ENCODE results near the gene HSD3B7. TPM values are rescaled to one million over a fixed set of nuclear protein-coding genes. Genes with fewer than 3 reads are reported as not detected.
A peak's percentile ranks its signal among the peaks of the same experiment; 100 is the strongest.

HSD3B7 gene
- total RNA-seq, 4 donors from 2014 or later = 10.1 to 26.2 (median 16.0) TPM

GRCh38 chr16:30957456-30958174 is 27.4 kb upstream of the HSD3B7 start, which contains the start of gene SETD1A:
Gene SETD1A (plus strand): TSS chr16:30957754. CDS start chr16:30958732, 978 bp downstream.
- peak; percentile 69 for TF ChIP-seq POLR2AphosphoS5 (IDR thresholded peaks at IDR 0.05)
- TF ChIP-seq EP300 (IDR thresholded peaks at IDR 0.05) = no peak
- peak; percentile 52 to 58 for TF ChIP-seq POLR2A (IDR thresholded peaks at IDR 0.05)
- peak in 2 of 4 experiments; percentile 2 to 16 for TF ChIP-seq CTCF (IDR thresholded peaks at IDR 0.05)
- Histone ChIP-seq H3K4me1 (peaks cover 0 to 45% (median 24%) of the 10 kb centered on the region in 3 donors), H3K27ac (peak within 1 kb of the TSS; percentile 92 to 98 (median 95)), H3K36me3 (peaks cover 0 to 43% of the 10 kb centered on the region in 2 donors), H3K4me3 (peak within 1 kb of the TSS; percentile 83 to 88), H3K27me3 (no peaks in the 10 kb centered on the region), H3K9me3 (no peaks in the 10 kb centered on the region)
- peak; percentile 93 for ATAC-seq
- WGBS, 2 donors (ENCODE audit: low coverage in 1 of 2) = 7 to 10% methylated on average over 4 to 7 of the region's 85 CpGs

- peak overlapping the region; percentile 92 to 98 (median 95) for H3K27ac ChIP-seq
- H3K4me1 ChIP-seq = peaks cover 0 to 37% (median 21%) of the 10 kb centered on the region in 3 donors
- TF ChIP-seq CTCF (IDR thresholded peaks at IDR 0.05) (peak in 1 of 4 experiments; percentile 19), POLR2A (IDR thresholded peaks at IDR 0.05) (no peak), EP300 (IDR thresholded peaks at IDR 0.05) (no peak)
- H3K36me3 ChIP-seq = peaks cover 0 to 48% of the 10 kb centered on the region in 2 donors
- H3K9me3 ChIP-seq = no peaks in the 10 kb centered on the region
- no peaks in the 10 kb centered on the region for H3K27me3 ChIP-seq
- peak; percentile 23 for ATAC-seq
- H3K4me3 ChIP-seq = peak overlapping the region; percentile 83 to 88
- 21% methylated on average over 10 of the region's 55 CpGs; no CpG with 5 or more reads in 1 of the 2 donors for WGBS, 2 donors (ENCODE audit: low coverage in 1 of 2)
These were observed 26.6 kb upstream of the HSD3B7 start for GRCh38 chr16:30958175-30959079.

GRCh38 chr16:30961384-30961783 is 23.6 kb upstream of the HSD3B7 start:
- Histone ChIP-seq H3K9me3 (no peaks in the 10 kb centered on the region), H3K4me1 (peaks cover 0 to 22% (median 16%) of the 10 kb centered on the region in 3 donors), H3K27ac (no peak overlapping the region), H3K4me3 (no peak overlapping the region), H3K27me3 (no peaks in the 10 kb centered on the region), H3K36me3 (peaks cover 0 to 77% of the 10 kb centered on the region in 2 donors)
- WGBS, 2 donors (ENCODE audit: low coverage in 1 of 2) = 78 to 100% methylated on average over 4 to 7 of the region's 11 CpGs
- ATAC-seq = no peak
- TF ChIP-seq CTCF (IDR thresholded peaks at IDR 0.05) (no peak), EP300 (IDR thresholded peaks at IDR 0.05) (no peak), POLR2AphosphoS5 (IDR thresholded peaks at IDR 0.05) (no peak), POLR2A (IDR thresholded peaks at IDR 0.05) (no peak)

- Histone ChIP-seq H3K36me3 (peaks cover 0 to 100% of the 10 kb centered on the region in 2 donors), H3K27me3 (no peaks in the 10 kb centered on the region), H3K27ac (no peak overlapping the region), H3K4me3 (no peak overlapping the region), H3K4me1 (peaks cover 0 to 6% (median 5%) of the 10 kb centered on the region in 3 donors), H3K9me3 (no peaks in the 10 kb centered on the region)
- ATAC-seq = no peak
- TF ChIP-seq POLR2A (IDR thresholded peaks at IDR 0.05) (no peak), CTCF (IDR thresholded peaks at IDR 0.05) (no peak), EP300 (IDR thresholded peaks at IDR 0.05) (no peak), POLR2AphosphoS5 (IDR thresholded peaks at IDR 0.05) (no peak)
- 60 to 90% methylated on average over 1 to 10 of the region's 18 CpGs for WGBS, 2 donors (ENCODE audit: low coverage in 1 of 2)
These were observed 21.0 kb upstream of the HSD3B7 start for GRCh38 chr16:30963925-30964511.

All from gastroesophageal sphincter (tissue), 4 donors.